PC-3 (cell line): ENCODE measurements around the gene SLC23A2. TPM values are rescaled to one million over a fixed set of nuclear protein-coding genes. Genes with fewer than 3 reads are reported as not detected.

Source experiments
- ATAC-seq: fragments of 200-7000 bp; cut with Tn5 transposase; 2 replicates; pipeline ENCODE4 v1.9.1; 2020; ENCODE audit warnings: mild to moderate bottlenecking, moderate library complexity
- BruUV-seq: library from RNA; stranded (reverse); fragments of 400-500 nt; replicated peaks from 2 replicates; lab custom pipeline; 2021; lab: Mats Ljungman, UMichigan
- CTCF ChIA-PET: fragments of 300-600 bp; sonication (Branson Sonifier 250); formaldehyde crosslinking; loops from one replicate; lab custom pipeline; 2022; ENCODE audit warnings: antibody characterized with exemption; lab: Charles Lee
- POLR2A ChIA-PET: fragments of 300-600 bp; sonication (Branson Sonifier 250); formaldehyde crosslinking; loops from one replicate; lab custom pipeline; 2022; ENCODE audit warnings: antibody characterized with exemption; ENCODE audit not compliant: unreplicated experiment; lab: Charles Lee
- DNase-seq: peaks from one replicate; pipeline ENCODE4 v3.0.0-alpha.2; 2015
- H2AFZ ChIP-seq: fragments of 300-600 bp; sonication (generic); 2 replicates; pipeline ENCODE4 v1.6.0; 2016; ENCODE audit warnings: antibody characterized with exemption, low read length
- H3F3A ChIP-seq: fragments of 300-600 bp; sonication (generic); one replicate; pipeline ENCODE4 v1.6.0; 2017; ENCODE audit warnings: antibody characterized with exemption, low read length, control low read depth, mild to moderate bottlenecking; ENCODE audit not compliant: unreplicated experiment
- H3K27ac ChIP-seq: fragments of 300-600 bp; sonication (generic); 2 replicates; pipeline ENCODE4 v1.5.1; 2016; ENCODE audit warnings: mild to moderate bottlenecking, low read length
- H3K27me3 ChIP-seq: fragments of 300-600 bp; sonication (generic); 2 replicates; pipeline ENCODE4 v1.6.1; 2016; ENCODE audit warnings: low read length, mixed read lengths
- H3K36me3 ChIP-seq: fragments of 300-600 bp; sonication (generic); 2 replicates; pipeline ENCODE4 v1.6.1; 2016; ENCODE audit warnings: low read depth, mixed run types, low read length, mixed read lengths
- H3K4me1 ChIP-seq: fragments of 300-600 bp; sonication (generic); 2 replicates; pipeline ENCODE4 v1.5.1; 2016; ENCODE audit warnings: low read length; ENCODE audit not compliant: insufficient read depth
- H3K4me2 ChIP-seq: fragments of 300-600 bp; sonication (generic); 2 replicates; pipeline ENCODE4 v1.6.0; 2016; ENCODE audit warnings: low read length
- H3K4me3 ChIP-seq: fragments of 300-600 bp; sonication (generic); 2 replicates; pipeline ENCODE4 v1.5.1; 2016; ENCODE audit warnings: mild to moderate bottlenecking, low read length, mixed read lengths
- H3K79me2 ChIP-seq: fragments of 300-600 bp; sonication (generic); 2 replicates; pipeline ENCODE4 v1.6.1; 2017; ENCODE audit warnings: low read length, mixed read lengths
- H3K9ac ChIP-seq: fragments of 300-600 bp; sonication (generic); 2 replicates; pipeline ENCODE4 v1.6.0; 2016; ENCODE audit warnings: mild to moderate bottlenecking, low read length
- H3K9me2 ChIP-seq: fragments of 300-600 bp; sonication (generic); replicated peaks from 2 replicates; pipeline ENCODE4 v1.6.1; 2016; ENCODE audit warnings: mixed run types, low read length, mixed read lengths
- H3K9me3 ChIP-seq: fragments of 300-600 bp; sonication (generic); 2 replicates; pipeline ENCODE4 v1.6.1; 2016; ENCODE audit warnings: low read length, mixed read lengths
- H4K20me1 ChIP-seq: fragments of 300-600 bp; sonication (generic); 2 replicates; pipeline ENCODE4 v1.6.1; 2016; ENCODE audit warnings: low read length, mixed read lengths
- EZH2 ChIP-seq: fragments of 300-600 bp; sonication (generic); IDR thresholded peaks from one replicate; pipeline ENCODE4 v1.6.1; 2017; ENCODE audit warnings: antibody characterized with exemption, mild to moderate bottlenecking, low read length; ENCODE audit not compliant: unreplicated experiment
- EZH2phosphoT487 ChIP-seq: fragments of 300-600 bp; sonication (generic); IDR thresholded peaks from 2 replicates; pipeline ENCODE4 v1.6.1; 2018; ENCODE audit warnings: mild to moderate bottlenecking, antibody characterized with exemption, low read length, borderline replicate concordance
- intact Hi-C: fragments of 100-400 bp; cut with micrococcal nuclease; formaldehyde crosslinking; loops from 2 replicates; pipeline ENCODE4 v1.9.0; 2023
- total RNA-seq: library from RNA; depleted of rRNA; stranded (reverse); fragments of >200 nt; gene quantifications from 2 replicates; pipeline ENCODE4 v1.2.3, GENCODE V29; 2014
- TF ChIP-seq, protein P1 (sequence below): fragments of 300-600 bp; sonication (generic); conservative IDR thresholded peaks from 2 replicates; pipeline ENCODE4 v1.5.1; 2017; ENCODE audit warnings: antibody characterized with exemption, low read depth, mild to moderate bottlenecking, low read length

SLC23A2 gene
- total RNA-seq, 1 experiment from 2014 or later: 18.3 TPM

GRCh38 chr20:4937407-4938319, 63.6 kb downstream of the SLC23A2 start:
- H3K27ac ChIP-seq: no peak overlapping the region
- no peak overlapping the region for H3K9ac ChIP-seq
- 0 out of 2 replicates have a peak, but pooled peaks cover 2% of the 10 kb centered on the region for H3K36me3 ChIP-seq
- no peaks in the 10 kb centered on the region for H3K9me3 ChIP-seq
- peak; percentile 100 for ATAC-seq
- TF ChIP-seq EZH2phosphoT487 (no peak), EZH2 (no peak)
- TF ChIP-seq, protein P1, sequence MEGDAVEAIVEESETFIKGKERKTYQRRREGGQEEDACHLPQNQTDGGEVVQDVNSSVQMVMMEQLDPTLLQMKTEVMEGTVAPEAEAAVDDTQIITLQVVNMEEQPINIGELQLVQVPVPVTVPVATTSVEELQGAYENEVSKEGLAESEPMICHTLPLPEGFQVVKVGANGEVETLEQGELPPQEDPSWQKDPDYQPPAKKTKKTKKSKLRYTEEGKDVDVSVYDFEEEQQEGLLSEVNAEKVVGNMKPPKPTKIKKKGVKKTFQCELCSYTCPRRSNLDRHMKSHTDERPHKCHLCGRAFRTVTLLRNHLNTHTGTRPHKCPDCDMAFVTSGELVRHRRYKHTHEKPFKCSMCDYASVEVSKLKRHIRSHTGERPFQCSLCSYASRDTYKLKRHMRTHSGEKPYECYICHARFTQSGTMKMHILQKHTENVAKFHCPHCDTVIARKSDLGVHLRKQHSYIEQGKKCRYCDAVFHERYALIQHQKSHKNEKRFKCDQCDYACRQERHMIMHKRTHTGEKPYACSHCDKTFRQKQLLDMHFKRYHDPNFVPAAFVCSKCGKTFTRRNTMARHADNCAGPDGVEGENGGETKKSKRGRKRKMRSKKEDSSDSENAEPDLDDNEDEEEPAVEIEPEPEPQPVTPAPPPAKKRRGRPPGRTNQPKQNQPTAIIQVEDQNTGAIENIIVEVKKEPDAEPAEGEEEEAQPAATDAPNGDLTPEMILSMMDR: no peak
- no peak overlapping the region for H3K4me2 ChIP-seq
- no peaks in the 10 kb centered on the region for H3K27me3 ChIP-seq
- H3F3A ChIP-seq: no peaks in the 10 kb centered on the region
- H3K79me2 ChIP-seq: peaks cover 3% of the 10 kb centered on the region; the same call in 1 of the 2 replicates
- peaks cover 11% of the 10 kb centered on the region; the same call in 1 of the 2 replicates for H3K4me1 ChIP-seq
- H2AFZ ChIP-seq: no peak overlapping the region
- intact Hi-C loops: loop anchor here (5.0 kb wide), 1 partner anchor 70 kb away; no protein-coding TSS in a partner anchor
- no peak overlapping the region for H3K4me3 ChIP-seq
- CTCF ChIA-PET: no interaction called here
- no TSS peak for BruUV-seq
- DNase-seq: peak; percentile 57
- no peaks in the 10 kb centered on the region for H3K9me2 ChIP-seq
- no peaks in the 10 kb centered on the region for H4K20me1 ChIP-seq
- POLR2A ChIA-PET: interaction anchor here (0.6 to 0.7 kb wide), 3 partner anchors 13 to 230 kb away, joined by 3 to 4 read pairs (median 3); no protein-coding TSS in a partner anchor

GRCh38 chr20:4936851-4937406, 64.4 kb downstream of the SLC23A2 start:
- peaks cover 3% of the 10 kb centered on the region; the same call in 1 of the 2 replicates for H3K79me2 ChIP-seq
- H3K9me2 ChIP-seq: no peaks in the 10 kb centered on the region
- intact Hi-C loops: loop anchor here (5.0 kb wide), 1 partner anchor 70 kb away; no protein-coding TSS in a partner anchor
- ChIA-PET POLR2A (interaction anchor here (0.6 kb wide), 1 partner anchor 13 kb away, joined by 3 read pairs; no protein-coding TSS in a partner anchor), CTCF (no interaction called here)
- H3K27ac ChIP-seq: no peak overlapping the region
- H3K9ac ChIP-seq: no peak overlapping the region
- no peak for TF ChIP-seq EZH2phosphoT487
- TF ChIP-seq, protein P1: no peak
- TF ChIP-seq EZH2: no peak
- ATAC-seq: no peak
- H3K4me3 ChIP-seq: no peak overlapping the region
- 0 out of 2 replicates have a peak, but pooled peaks cover 2% of the 10 kb centered on the region for H3K36me3 ChIP-seq
- H3K4me1 ChIP-seq: peaks cover 11% of the 10 kb centered on the region; the same call in 1 of the 2 replicates
- no peaks in the 10 kb centered on the region for H3K9me3 ChIP-seq
- H3F3A ChIP-seq: no peaks in the 10 kb centered on the region
- BruUV-seq: no TSS peak
- no peak overlapping the region for H2AFZ ChIP-seq
- H3K4me2 ChIP-seq: no peak overlapping the region
- no peaks in the 10 kb centered on the region for H3K27me3 ChIP-seq
- DNase-seq: no peak
- H4K20me1 ChIP-seq: no peaks in the 10 kb centered on the region
